Testis (tissue), 3 donors: ENCODE measurements around the gene FA2H. TPM values are rescaled to one million over a fixed set of nuclear protein-coding genes. Genes with fewer than 3 reads are reported as not detected.

ENCODE experiments used
- DNase-seq: peaks from one replicate; pipeline ENCODE4 v3.0.0-alpha.2; 2019
- H3K27ac ChIP-seq, 2 donors: fragments of 200-600 bp; sonication (generic); one replicate each; pipeline ENCODE4 v1.5.1; 2019
- H3K27me3 ChIP-seq: fragments of 200-600 bp; sonication (generic); one replicate; pipeline ENCODE4 v1.5.1; 2019
- H3K36me3 ChIP-seq: fragments of 200-600 bp; sonication (generic); one replicate; pipeline ENCODE4 v1.5.1; 2017; ENCODE audit warnings: low read depth; ENCODE audit errors: missing control alignments
- H3K4me1 ChIP-seq: fragments of 200-600 bp; sonication (generic); one replicate; pipeline ENCODE4 v1.5.1; 2019
- H3K4me3 ChIP-seq, 2 donors: fragments of 200-600 bp; sonication (generic); one replicate each; pipeline ENCODE4 v1.5.1; 2017 to 2019
- H3K9me3 ChIP-seq: fragments of 200-600 bp; sonication (generic); one replicate; pipeline ENCODE4 v1.5.1; 2017
- CTCF ChIP-seq, 3 experiments: fragments of 450-650 bp in 2 of 3; fragments of 200-600 bp in 1 of 3; sonication (generic) in 1 of 3; IDR thresholded peaks; one replicate each; pipeline ENCODE4 v1.5.1; 2016 to 2019; ENCODE audit warnings: antibody characterized with exemption in 3 of 3, mild to moderate bottlenecking in 2 of 3, moderate library complexity in 1 of 3
- POLR2A ChIP-seq: fragments of 450-650 bp; IDR thresholded peaks from one replicate; pipeline ENCODE4 v1.6.1; 2017; ENCODE audit warnings: antibody characterized with exemption, mild to moderate bottlenecking, moderate library complexity
- WGBS, 2 donors: methylation state at CpG; one replicate each; pipeline ENCODE4 v1.1.5; 2018; 5-methylcytosine and 5-hydroxymethylcytosine counted together
- intact Hi-C: fragments of 100-400 bp; cut with DNase I; formaldehyde crosslinking; loops from one replicate; pipeline ENCODE4 v1.15.1; 2023; ENCODE audit warnings: low total_unique reads
- polyA plus RNA-seq: library from polyadenylated mRNA; stranded (reverse); fragments of 350-450 nt; fragmentation: Illumina TruSeq; extraction: RNeasy Lipid Tissue Mini Kit (QIAGEN cat#74804); gene quantifications from one replicate; pipeline ENCODE4 v1.2.3, GENCODE V29; 2014; ENCODE audit warnings: low read depth, low replicate concordance; ENCODE audit not compliant: insufficient read depth
- total RNA-seq, 2 donors: library from RNA; depleted of rRNA; stranded (reverse); fragments of >200 nt; gene quantifications; one replicate each; pipeline ENCODE4 v1.2.3, GENCODE V29; 2016

Gene FA2H
- total and polyA plus RNA-seq, 3 donors from 2014 or later: 3.0 to 7.8 (median 5.9) TPM

GRCh38 chr16:74700438-74701225 is 74.0 kb downstream of the FA2H start, which contains the start of gene MLKL:
MLKL (minus strand) TSS chr16:74700862; CDS start chr16:74695757, 5,105 bp downstream.
- H3K27ac ChIP-seq: peak within 1 kb of the TSS; percentile 12 to 46
- intact Hi-C loops: no loop called here
- H3K9me3 ChIP-seq: no peaks in the 10 kb centered on the region
- no peaks in the 10 kb centered on the region for H3K36me3 ChIP-seq
- 3 to 4% methylated on average over 16 to 35 of the region's 35 CpGs for WGBS, 2 donors
- no peaks in the 10 kb centered on the region for H3K27me3 ChIP-seq
- peak; percentile 41 for DNase-seq
- TF ChIP-seq CTCF (IDR thresholded peaks at IDR 0.05): no peak
- no peak for TF ChIP-seq POLR2A
- peak within 1 kb of the TSS; percentile 62 to 77 for H3K4me3 ChIP-seq
- peaks cover 11% of the 10 kb centered on the region for H3K4me1 ChIP-seq

GRCh38 chr16:74700116-74700437 is 74.5 kb downstream of the FA2H start:
- H3K27me3 ChIP-seq: no peaks in the 10 kb centered on the region
- peaks cover 11% of the 10 kb centered on the region for H3K4me1 ChIP-seq
- TF ChIP-seq POLR2A: no peak
- TF ChIP-seq CTCF (IDR thresholded peaks at IDR 0.05): no peak
- no peak for DNase-seq
- H3K9me3 ChIP-seq: no peaks in the 10 kb centered on the region
- H3K36me3 ChIP-seq: no peaks in the 10 kb centered on the region
- 0 to 2% methylated on average over 16 of the region's 16 CpGs for WGBS, 2 donors
- intact Hi-C loops: no loop called here
- peak overlapping the region; percentile 12 to 46 for H3K27ac ChIP-seq
- peak overlapping the region; percentile 62 to 77 for H3K4me3 ChIP-seq

- Histone ChIP-seq H3K4me3 (peak overlapping the region; percentile 62 to 77), H3K4me1 (peaks cover 11% of the 10 kb centered on the region), H3K27me3 (no peaks in the 10 kb centered on the region), H3K9me3 (no peaks in the 10 kb centered on the region), H3K27ac (peak overlapping the region in 1 of 2 donors; percentile 46), H3K36me3 (no peaks in the 10 kb centered on the region)
- DNase-seq: no peak
- TF ChIP-seq POLR2A: no peak
- no peak for TF ChIP-seq CTCF (IDR thresholded peaks at IDR 0.05)
- 71 to 77% methylated on average over 4 of the region's 4 CpGs for WGBS, 2 donors
- intact Hi-C loops: no loop called here
Observed at GRCh38 chr16:74699666-74700065, 75.0 kb downstream of the FA2H start.

GRCh38 chr16:74698222-74698621 is 76.4 kb downstream of the FA2H start:
- Histone ChIP-seq H3K9me3 (no peaks in the 10 kb centered on the region), H3K27me3 (no peaks in the 10 kb centered on the region), H3K4me3 (no peak overlapping the region), H3K4me1 (peaks cover 11% of the 10 kb centered on the region), H3K36me3 (no peaks in the 10 kb centered on the region), H3K27ac (no peak overlapping the region)
- intact Hi-C loops: no loop called here
- no peak for DNase-seq
- TF ChIP-seq POLR2A: no peak
- no peak for TF ChIP-seq CTCF (IDR thresholded peaks at IDR 0.05)
- 55 to 66% methylated on average over 4 of the region's 4 CpGs for WGBS, 2 donors
